NCI-H1092 treated with DMSO at 0.1 percent for 48 hours (cell line): Measurements from ENCODE around the gene CCM2L.

Experiments
- DNase-seq: peaks from one replicate; lab custom pipeline; 2025; lab: John Stamatoyannopoulos, UW

CCM2L gene

GRCh38 chr20:31996996-31997395 lies 13.2 kb upstream of the CCM2L start:
- no peak for DNase-seq

- DNase-seq: no peak
Measured at GRCh38 chr20:31998246-31998645, 12.0 kb upstream of the CCM2L start.

- no peak for DNase-seq
Measured at GRCh38 chr20:32003325-32003724, 6.9 kb upstream of the CCM2L start.

GRCh38 chr20:32004963-32005362 lies 5.3 kb upstream of the CCM2L start:
- no peak for DNase-seq

GRCh38 chr20:32006053-32006452 lies 4.2 kb upstream of the CCM2L start:
- DNase-seq: no peak

- no peak for DNase-seq
Measured at GRCh38 chr20:32006841-32007786, 3.1 kb upstream of the CCM2L start.

GRCh38 chr20:32007787-32008616 lies 2.2 kb upstream of the CCM2L start:
- DNase-seq: no peak

GRCh38 chr20:32009564-32009963 lies 674 bp upstream of the CCM2L start:
- no peak for DNase-seq

GRCh38 chr20:32010666-32011065 lies 428 bp downstream of the CCM2L start:
- no peak for DNase-seq

GRCh38 chr20:32012159-32012688 lies 2.0 kb downstream of the CCM2L start:
- no peak for DNase-seq

- no peak for DNase-seq
Measured at GRCh38 chr20:32013326-32013725, 3.1 kb downstream of the CCM2L start.

- DNase-seq: peak; percentile 75
Measured at GRCh38 chr20:32017711-32018251, 7.5 kb downstream of the CCM2L start.

GRCh38 chr20:32018269-32019155 lies 8.3 kb downstream of the CCM2L start:
- peak; percentile 75 for DNase-seq

- DNase-seq: peak; percentile 32
Measured at GRCh38 chr20:32019156-32019510, 8.9 kb downstream of the CCM2L start.

- no peak for DNase-seq
Measured at GRCh38 chr20:32019563-32020463, 9.6 kb downstream of the CCM2L start.

GRCh38 chr20:32021091-32021490 lies 10.9 kb downstream of the CCM2L start:
- no peak for DNase-seq

GRCh38 chr20:32024683-32025295 lies 14.6 kb downstream of the CCM2L start:
- no peak for DNase-seq

GRCh38 chr20:32027643-32028042 lies 17.4 kb downstream of the CCM2L start:
- DNase-seq: no peak

GRCh38 chr20:32028647-32029372 lies 18.6 kb downstream of the CCM2L start:
- DNase-seq: no peak
